Upper lobe of left lung (tissue), 4 donors: ENCODE data around the gene C1QTNF3.

Source experiments
- POLR2A ChIP-seq, 4 donors: fragments of 450-650 bp; IDR thresholded peaks; one replicate each; pipeline ENCODE4 v1.5.1; 2016 to 2017; ENCODE audit warnings: antibody characterized with exemption in 4 of 4, mild to moderate bottlenecking in 2 of 4
- POLR2AphosphoS5 ChIP-seq, 2 donors: sonication (generic); formaldehyde crosslinking; IDR thresholded peaks; one replicate each; pipeline ENCODE4 v1.5.1; 2017; ENCODE audit warnings: antibody characterized with exemption in 2 of 2
- TF ChIP-seq, protein P1 (sequence below), 6 experiments: fragments of 450-650 bp in 4 of 6; fragments of 200-600 bp in 2 of 6; sonication (generic) in 2 of 6; IDR thresholded peaks; one replicate each; pipeline ENCODE4 v1.5.1; 2016 to 2019; ENCODE audit warnings: antibody characterized with exemption in 6 of 6

DNA sequence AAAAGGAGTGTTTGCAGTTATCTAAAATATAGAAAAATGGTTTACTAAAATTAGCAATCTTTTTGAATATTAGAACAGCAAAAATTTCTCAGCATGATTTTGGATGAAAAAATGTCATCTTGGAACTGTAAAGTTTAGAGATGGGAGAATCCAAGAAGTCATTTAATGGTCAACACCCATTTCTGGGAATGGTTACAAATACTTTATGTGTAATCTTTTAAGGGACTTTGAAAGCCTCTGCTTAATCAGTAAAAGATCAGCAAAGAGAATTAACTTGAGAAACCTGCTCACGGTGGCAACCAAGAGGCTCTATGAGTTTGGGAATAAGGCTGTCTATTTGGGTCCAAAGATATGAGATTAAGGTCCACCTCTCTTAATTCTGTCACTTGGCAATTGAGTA lies 13.0 kb downstream of the C1QTNF3 start:
- TF ChIP-seq, protein P1, sequence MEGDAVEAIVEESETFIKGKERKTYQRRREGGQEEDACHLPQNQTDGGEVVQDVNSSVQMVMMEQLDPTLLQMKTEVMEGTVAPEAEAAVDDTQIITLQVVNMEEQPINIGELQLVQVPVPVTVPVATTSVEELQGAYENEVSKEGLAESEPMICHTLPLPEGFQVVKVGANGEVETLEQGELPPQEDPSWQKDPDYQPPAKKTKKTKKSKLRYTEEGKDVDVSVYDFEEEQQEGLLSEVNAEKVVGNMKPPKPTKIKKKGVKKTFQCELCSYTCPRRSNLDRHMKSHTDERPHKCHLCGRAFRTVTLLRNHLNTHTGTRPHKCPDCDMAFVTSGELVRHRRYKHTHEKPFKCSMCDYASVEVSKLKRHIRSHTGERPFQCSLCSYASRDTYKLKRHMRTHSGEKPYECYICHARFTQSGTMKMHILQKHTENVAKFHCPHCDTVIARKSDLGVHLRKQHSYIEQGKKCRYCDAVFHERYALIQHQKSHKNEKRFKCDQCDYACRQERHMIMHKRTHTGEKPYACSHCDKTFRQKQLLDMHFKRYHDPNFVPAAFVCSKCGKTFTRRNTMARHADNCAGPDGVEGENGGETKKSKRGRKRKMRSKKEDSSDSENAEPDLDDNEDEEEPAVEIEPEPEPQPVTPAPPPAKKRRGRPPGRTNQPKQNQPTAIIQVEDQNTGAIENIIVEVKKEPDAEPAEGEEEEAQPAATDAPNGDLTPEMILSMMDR (IDR thresholded peaks at IDR 0.05): no peak
- TF ChIP-seq POLR2A (IDR thresholded peaks at IDR 0.05) (no peak), POLR2AphosphoS5 (IDR thresholded peaks at IDR 0.05) (no peak)
